Measurements from ENCODE around the gene CNTNAP4. TPM values are rescaled to one million over a fixed set of nuclear protein-coding genes. Genes with fewer than 3 reads are reported as not detected.

CNTNAP4 gene
- total and polyA plus RNA-seq, 2 of the 4 experiments (the other 2 are of a cell fraction), result not detected

DNA sequence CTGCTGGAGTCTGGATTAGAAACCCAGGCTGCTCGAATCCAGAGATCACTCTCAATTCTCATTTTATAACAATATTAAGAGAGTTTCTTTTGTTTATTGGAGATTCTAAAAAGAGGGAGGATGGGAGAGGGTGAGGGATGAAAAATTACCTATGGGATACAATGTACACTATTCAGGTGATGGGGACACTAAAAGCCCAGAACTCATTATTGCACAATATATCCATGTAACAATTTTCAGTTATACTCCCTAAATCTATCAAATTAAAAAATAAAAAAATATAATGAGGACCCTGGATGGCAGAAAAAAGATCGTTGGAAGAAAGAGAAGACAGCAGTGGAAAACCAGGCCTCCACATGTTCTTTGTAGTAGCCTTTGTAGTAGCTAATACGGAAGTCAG lies 100.8 kb downstream of the CNTNAP4 start:
- CTCF ChIA-PET, result no interaction called here
- H3K4ac ChIP-seq (ENCODE audit: low read depth, low read length), result no peak overlapping the region
- no peak overlapping the region for H3K9ac ChIP-seq (ENCODE audit: low read depth, low read length)
- no peak overlapping the region for H2BK15ac ChIP-seq (ENCODE audit: low read depth, low read length)
- H2AK9ac ChIP-seq (replicated peaks; ENCODE audit: low read depth, low read length, poor library complexity), result no peak overlapping the region
- no peaks in the 10 kb centered on the region for H3K9me3 ChIP-seq (ENCODE audit: control insufficient read depth, insufficient read depth, low read length)
- H2BK20ac ChIP-seq (ENCODE audit: low read depth, low read length), result no peak overlapping the region
- no peaks in the 10 kb centered on the region for H3K4me1 ChIP-seq (ENCODE audit: control insufficient read depth, insufficient read depth, low read length)
- no peak overlapping the region for H4K91ac ChIP-seq (ENCODE audit: insufficient read depth, low read depth, low read length)
- no peaks in the 10 kb centered on the region for H3K79me1 ChIP-seq (ENCODE audit: low read depth in 1 of 2, low read length in 2 of 2)
- intact Hi-C loops (cut with micrococcal nuclease) (no loop called here), in situ Hi-C loops (cut with MboI; ENCODE audit: low sequenced_read_pairs) (no loop called here), dilution Hi-C loops (cut with HindIII; ENCODE audit: low sequenced_read_pairs, unreplicated experiment) (no loop called here)
- ATAC-seq (ENCODE audit: low read depth), result no peak
- no peaks in the 10 kb centered on the region for H3K36me3 ChIP-seq (ENCODE audit: control insufficient read depth, insufficient read depth, low read length)
- H3K4me3 ChIP-seq (ENCODE audit: insufficient read depth, low read depth, low read length), result no peak overlapping the region
- no peak overlapping the region for H3K56ac ChIP-seq (ENCODE audit: extremely low read depth, insufficient read depth, low read length)
- no peak overlapping the region for H3K4me2 ChIP-seq (ENCODE audit: low read depth, low read length)
- BruUV-seq (replicated peaks), result no TSS peak
- no peaks in the 10 kb centered on the region for H3K27me3 ChIP-seq (ENCODE audit: control insufficient read depth, insufficient read depth, low read length)
- DNase-seq, result no peak
- H4K5ac ChIP-seq (ENCODE audit: low read depth, low read length), result no peak overlapping the region
- H3K27ac ChIP-seq (ENCODE audit: insufficient read depth, low read length), result no peak overlapping the region
- H2BK120ac ChIP-seq (ENCODE audit: low read depth, low read length), result no peak overlapping the region
- POLR2A ChIA-PET (ENCODE audit: unreplicated experiment), result no interaction called here
- no peak overlapping the region for H2AK5ac ChIP-seq (ENCODE audit: low read depth, low read length)
- no peaks in the 10 kb centered on the region for H3K9me1 ChIP-seq (ENCODE audit: insufficient read depth, low read length)
- no peak overlapping the region for H3K18ac ChIP-seq (ENCODE audit: low read depth, low read length)
- no peak overlapping the region for H4K8ac ChIP-seq (ENCODE audit: low read depth in 2 of 2, low read length in 2 of 2)
- H4K20me1 ChIP-seq (ENCODE audit: insufficient read depth, low read length), result no peaks in the 10 kb centered on the region
- 59% methylated on average over 2 of the region's 3 CpGs; no CpG with 5 or more reads in 1 of the 2 experiments for WGBS, 2 experiments (ENCODE audit: extremely low coverage in 2 of 2, insufficient read length in 1 of 2)
- no peak overlapping the region for H2BK5ac ChIP-seq (ENCODE audit: low read depth, low read length, poor library complexity, severe bottlenecking)
- H3K14ac ChIP-seq (replicated peaks; ENCODE audit: low read depth, low read length), result no peak overlapping the region
- peak; percentile 57 for TF ChIP-seq CEBPB (IDR thresholded peaks at IDR 0.05; ENCODE audit: low read depth, low read length)
- TF ChIP-seq MXI1 (IDR thresholded peaks at IDR 0.05; ENCODE audit: borderline replicate concordance, low read depth, low read length), result no peak
- no peak for TF ChIP-seq SMC3 (IDR thresholded peaks at IDR 0.05; ENCODE audit: low read depth, low read length)
- no peak overlapping the region for H3K23ac ChIP-seq (ENCODE audit: low read depth, low read length)
- H2AFZ ChIP-seq (replicated peaks; ENCODE audit: low read length, poor library complexity), result no peak overlapping the region
